ENCODE results near the gene HERC2. TPM values are rescaled to one million over a fixed set of nuclear protein-coding genes. Genes with fewer than 3 reads are reported as not detected.

HERC2 gene
- total and polyA plus RNA-seq, 2 of the 4 experiments (the other 2 are of a cell fraction), result 20.8 to 28.9 TPM

- no peak overlapping the region for H2AFZ ChIP-seq (replicated peaks; ENCODE audit: low read length, poor library complexity)
- H2BK5ac ChIP-seq (ENCODE audit: low read depth, low read length, poor library complexity, severe bottlenecking), result no peak overlapping the region
- no peaks in the 10 kb centered on the region for H3K4me1 ChIP-seq (ENCODE audit: control insufficient read depth, insufficient read depth, low read length)
- no peak overlapping the region for H3K4me2 ChIP-seq (ENCODE audit: low read depth, low read length)
- dilution Hi-C loops (cut with HindIII; ENCODE audit: low sequenced_read_pairs, unreplicated experiment) (no loop called here), intact Hi-C loops (cut with micrococcal nuclease) (no loop called here), in situ Hi-C loops (cut with MboI; ENCODE audit: low sequenced_read_pairs) (no loop called here)
- POLR2A ChIA-PET (ENCODE audit: unreplicated experiment), result no interaction called here
- H3K27ac ChIP-seq (ENCODE audit: insufficient read depth, low read length), result no peak overlapping the region
- H3K9me1 ChIP-seq (ENCODE audit: insufficient read depth, low read length), result 0 out of 2 replicates have a peak, but pooled peaks cover 9% of the 10 kb centered on the region
- H3K4ac ChIP-seq (ENCODE audit: low read depth, low read length), result no peak overlapping the region
- H2BK15ac ChIP-seq (ENCODE audit: low read depth, low read length), result no peak overlapping the region
- no peak overlapping the region for H3K56ac ChIP-seq (ENCODE audit: extremely low read depth, insufficient read depth, low read length)
- H3K4me3 ChIP-seq (ENCODE audit: insufficient read depth, low read depth, low read length), result no peak overlapping the region
- no CpG with 5 or more reads among the region's 8 CpGs for WGBS, 2 experiments (ENCODE audit: extremely low coverage in 2 of 2, insufficient read length in 1 of 2)
- H3K36me3 ChIP-seq (ENCODE audit: control insufficient read depth, insufficient read depth, low read length), result peaks cover 44% of the 10 kb centered on the region
- TF ChIP-seq USF2 (IDR thresholded peaks at IDR 0.05; ENCODE audit: low read depth, low read length) (no peak), RFX5 (IDR thresholded peaks at IDR 0.05; ENCODE audit: low read depth, low read length) (no peak), BHLHE40 (IDR thresholded peaks at IDR 0.05; ENCODE audit: low read depth, low read length) (no peak), NFE2L2 (IDR thresholded peaks at IDR 0.05; ENCODE audit: low read depth, low read length) (no peak), MXI1 (IDR thresholded peaks at IDR 0.05; ENCODE audit: borderline replicate concordance, low read depth, low read length) (no peak), MAZ (IDR thresholded peaks at IDR 0.05; ENCODE audit: borderline replicate concordance, low read depth, low read length) (no peak), CEBPB (IDR thresholded peaks at IDR 0.05; ENCODE audit: low read depth, low read length) (no peak), CTCF (conservative IDR thresholded peaks at IDR 0.05; ENCODE audit: low read depth, low read length) (no peak), MAFK (IDR thresholded peaks at IDR 0.05; ENCODE audit: low read depth, low read length) (no peak)
- TF ChIP-seq, protein P1, sequence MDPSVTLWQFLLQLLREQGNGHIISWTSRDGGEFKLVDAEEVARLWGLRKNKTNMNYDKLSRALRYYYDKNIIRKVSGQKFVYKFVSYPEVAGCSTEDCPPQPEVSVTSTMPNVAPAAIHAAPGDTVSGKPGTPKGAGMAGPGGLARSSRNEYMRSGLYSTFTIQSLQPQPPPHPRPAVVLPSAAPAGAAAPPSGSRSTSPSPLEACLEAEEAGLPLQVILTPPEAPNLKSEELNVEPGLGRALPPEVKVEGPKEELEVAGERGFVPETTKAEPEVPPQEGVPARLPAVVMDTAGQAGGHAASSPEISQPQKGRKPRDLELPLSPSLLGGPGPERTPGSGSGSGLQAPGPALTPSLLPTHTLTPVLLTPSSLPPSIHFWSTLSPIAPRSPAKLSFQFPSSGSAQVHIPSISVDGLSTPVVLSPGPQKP (IDR thresholded peaks at IDR 0.05; ENCODE audit: borderline replicate concordance, low read depth, low read length), result no peak
- H2AK9ac ChIP-seq (replicated peaks; ENCODE audit: low read depth, low read length, poor library complexity), result no peak overlapping the region
- no peak overlapping the region for H2AK5ac ChIP-seq (ENCODE audit: low read depth, low read length)
- no peak overlapping the region for H2BK20ac ChIP-seq (ENCODE audit: low read depth, low read length)
- BruUV-seq (replicated peaks), result no TSS peak
- H3K79me1 ChIP-seq (ENCODE audit: low read depth in 1 of 2, low read length in 2 of 2), result peaks cover 6 to 27% of the 10 kb centered on the region in 2 experiments; a peak in 1 of 4 replicates
- no peak for DNase-seq
- H4K91ac ChIP-seq (ENCODE audit: insufficient read depth, low read depth, low read length), result no peak overlapping the region
- no peak overlapping the region for H3K9ac ChIP-seq (ENCODE audit: low read depth, low read length)
- peaks cover 3% of the 10 kb centered on the region; the same call in 1 of the 2 replicates for H4K20me1 ChIP-seq (ENCODE audit: insufficient read depth, low read length)
- H3K14ac ChIP-seq (replicated peaks; ENCODE audit: low read depth, low read length), result no peak overlapping the region
- no peaks in the 10 kb centered on the region for H3K27me3 ChIP-seq (ENCODE audit: control insufficient read depth, insufficient read depth, low read length)
- no peak overlapping the region for H4K8ac ChIP-seq (ENCODE audit: low read depth in 2 of 2, low read length in 2 of 2)
- ATAC-seq (ENCODE audit: low read depth), result no peak
- H3K18ac ChIP-seq (ENCODE audit: low read depth, low read length), result no peak overlapping the region
- no peaks in the 10 kb centered on the region for H3K9me3 ChIP-seq (ENCODE audit: control insufficient read depth, insufficient read depth, low read length)
- no peak overlapping the region for H2BK120ac ChIP-seq (ENCODE audit: low read depth, low read length)
- H4K5ac ChIP-seq (ENCODE audit: low read depth, low read length), result no peak overlapping the region
- CTCF ChIA-PET, result no interaction called here
- no peak overlapping the region for H3K23ac ChIP-seq (ENCODE audit: low read depth, low read length)
Measured at GRCh38 chr15:28272587-28272986, 49.4 kb downstream of the HERC2 start.
